ENCODE results near the gene SMAD1. TPM values are rescaled to one million over a fixed set of nuclear protein-coding genes. Genes with fewer than 3 reads are reported as not detected.

SMAD1 gene
- under 1 TPM; 0.57 to 0.79 TPM for total RNA-seq

- no peaks in the 10 kb centered on the region for H3K9me3 Mint-ChIP-seq
- intact Hi-C loops (cut with micrococcal nuclease): loop anchor here (5.0 to 10.0 kb wide), 3 partner anchors 249 to 384 kb away; partner anchors contain the start of genes ABCE1 and ANAPC10
These were observed at the start of gene SMAD1 for GRCh38 chr4:145481164-145481941. Gene SMAD1, plus strand, starts transcription at chr4:145481853. Its CDS starts 32,761 bp downstream, at chr4:145514614.

GRCh38 chr4:145433684-145434083 lies 48.0 kb upstream of the SMAD1 start:
- CTCF ChIA-PET: no interaction called here
- peaks cover 2% of the 10 kb centered on the region for H3K9me3 Mint-ChIP-seq
- no peaks in the 10 kb centered on the region for H3K4me1 Mint-ChIP-seq (ENCODE audit: low read depth)
- no peak for DNase-seq
- H3K27me3 Mint-ChIP-seq (ENCODE audit: low read depth): peaks cover 14% of the 10 kb centered on the region
- intact Hi-C loops (cut with micrococcal nuclease): no loop called here
- no peak overlapping the region for H3K27ac Mint-ChIP-seq
- no peaks in the 10 kb centered on the region for H3K36me3 Mint-ChIP-seq (ENCODE audit: low read depth)
- no peak overlapping the region for H3K4me3 Mint-ChIP-seq

More at GRCh38 chr4:145481164-145481941, at the start of gene SMAD1:
- Mint-ChIP-seq H3K4me1 (ENCODE audit: low read depth) (peaks cover 5% of the 10 kb centered on the region), H3K4me3 (peak within 1 kb of the TSS; percentile 73), H3K27ac (no peak within 1 kb of the TSS), H3K27me3 (ENCODE audit: low read depth) (peaks cover 31% of the 10 kb centered on the region), H3K36me3 (ENCODE audit: low read depth) (no peaks in the 10 kb centered on the region)
- CTCF ChIA-PET: no interaction called here
- DNase-seq: peak; percentile 29

GRCh38 chr4:145435646-145436045 lies 46.0 kb upstream of the SMAD1 start:
- no peaks in the 10 kb centered on the region for H3K36me3 Mint-ChIP-seq (ENCODE audit: low read depth)

GRCh38 chr4:145436114-145436513 lies 45.5 kb upstream of the SMAD1 start:
- H3K27ac Mint-ChIP-seq: no peak overlapping the region
- H3K4me1 Mint-ChIP-seq (ENCODE audit: low read depth): no peaks in the 10 kb centered on the region
- no peak for DNase-seq
- peaks cover 14% of the 10 kb centered on the region for H3K27me3 Mint-ChIP-seq (ENCODE audit: low read depth)
- no peaks in the 10 kb centered on the region for H3K36me3 Mint-ChIP-seq (ENCODE audit: low read depth)
- no peak overlapping the region for H3K4me3 Mint-ChIP-seq
- peaks cover 2% of the 10 kb centered on the region for H3K9me3 Mint-ChIP-seq
- CTCF ChIA-PET: no interaction called here
- intact Hi-C loops (cut with micrococcal nuclease): no loop called here

More at GRCh38 chr4:145435646-145436045, 46.0 kb upstream of the SMAD1 start:
- no peak overlapping the region for H3K27ac Mint-ChIP-seq
- DNase-seq: no peak
- H3K27me3 Mint-ChIP-seq (ENCODE audit: low read depth): peaks cover 14% of the 10 kb centered on the region
- peaks cover 2% of the 10 kb centered on the region for H3K9me3 Mint-ChIP-seq
- no peak overlapping the region for H3K4me3 Mint-ChIP-seq
- intact Hi-C loops (cut with micrococcal nuclease): no loop called here
- CTCF ChIA-PET: no interaction called here
- no peaks in the 10 kb centered on the region for H3K4me1 Mint-ChIP-seq (ENCODE audit: low read depth)

GRCh38 chr4:145436796-145437195 lies 44.9 kb upstream of the SMAD1 start:
- intact Hi-C loops (cut with micrococcal nuclease): no loop called here
- Mint-ChIP-seq H3K9me3 (peaks cover 2% of the 10 kb centered on the region), H3K4me1 (ENCODE audit: low read depth) (no peaks in the 10 kb centered on the region), H3K36me3 (ENCODE audit: low read depth) (no peaks in the 10 kb centered on the region), H3K27me3 (ENCODE audit: low read depth) (peaks cover 14% of the 10 kb centered on the region), H3K4me3 (no peak overlapping the region), H3K27ac (no peak overlapping the region)
- CTCF ChIA-PET: no interaction called here
- DNase-seq: no peak

- H3K27me3 Mint-ChIP-seq (ENCODE audit: low read depth): peaks cover 19% of the 10 kb centered on the region
- H3K4me1 Mint-ChIP-seq (ENCODE audit: low read depth): no peaks in the 10 kb centered on the region
- CTCF ChIA-PET: no interaction called here
- peaks cover 2% of the 10 kb centered on the region for H3K9me3 Mint-ChIP-seq
- no peak for DNase-seq
- no peaks in the 10 kb centered on the region for H3K36me3 Mint-ChIP-seq (ENCODE audit: low read depth)
- no peak overlapping the region for H3K4me3 Mint-ChIP-seq
- intact Hi-C loops (cut with micrococcal nuclease): no loop called here
- no peak overlapping the region for H3K27ac Mint-ChIP-seq
These were observed 44.2 kb upstream of the SMAD1 start for GRCh38 chr4:145437466-145437865.

- H3K36me3 Mint-ChIP-seq (ENCODE audit: low read depth): no peaks in the 10 kb centered on the region
- CTCF ChIA-PET: no interaction called here
- intact Hi-C loops (cut with micrococcal nuclease): no loop called here
- H3K27ac Mint-ChIP-seq: no peak overlapping the region
- H3K27me3 Mint-ChIP-seq (ENCODE audit: low read depth): peaks cover 17% of the 10 kb centered on the region
- no peaks in the 10 kb centered on the region for H3K4me1 Mint-ChIP-seq (ENCODE audit: low read depth)
- H3K4me3 Mint-ChIP-seq: no peak overlapping the region
- peaks cover 2% of the 10 kb centered on the region for H3K9me3 Mint-ChIP-seq
- no peak for DNase-seq
These were observed 43.4 kb upstream of the SMAD1 start for GRCh38 chr4:145438298-145438697.

- Mint-ChIP-seq H3K27ac (no peak overlapping the region), H3K9me3 (peaks cover 1% of the 10 kb centered on the region), H3K36me3 (ENCODE audit: low read depth) (no peaks in the 10 kb centered on the region), H3K27me3 (ENCODE audit: low read depth) (peaks cover 17% of the 10 kb centered on the region), H3K4me3 (no peak overlapping the region), H3K4me1 (ENCODE audit: low read depth) (no peaks in the 10 kb centered on the region)
- CTCF ChIA-PET: no interaction called here
- DNase-seq: no peak
- intact Hi-C loops (cut with micrococcal nuclease): no loop called here
These were observed 41.2 kb upstream of the SMAD1 start for GRCh38 chr4:145440292-145441007.

- no peak overlapping the region for H3K4me3 Mint-ChIP-seq
- peaks cover 3% of the 10 kb centered on the region for H3K9me3 Mint-ChIP-seq
- no peaks in the 10 kb centered on the region for H3K36me3 Mint-ChIP-seq (ENCODE audit: low read depth)
- CTCF ChIA-PET: interaction anchor here (0.6 to 0.9 kb wide), 2 partner anchors 51 to 178 kb away, joined by 3 read pairs; no protein-coding TSS in a partner anchor
- H3K27me3 Mint-ChIP-seq (ENCODE audit: low read depth): peaks cover 5% of the 10 kb centered on the region
- DNase-seq: no peak
- no peak overlapping the region for H3K27ac Mint-ChIP-seq
- H3K4me1 Mint-ChIP-seq (ENCODE audit: low read depth): no peaks in the 10 kb centered on the region
- intact Hi-C loops (cut with micrococcal nuclease): no loop called here
These were observed 35.5 kb upstream of the SMAD1 start for GRCh38 chr4:145446184-145446583.

GRCh38 chr4:145451895-145452294 lies 29.8 kb upstream of the SMAD1 start:
- H3K27ac Mint-ChIP-seq: no peak overlapping the region
- intact Hi-C loops (cut with micrococcal nuclease): no loop called here
- no peaks in the 10 kb centered on the region for H3K36me3 Mint-ChIP-seq (ENCODE audit: low read depth)
- no peak for DNase-seq
- CTCF ChIA-PET: no interaction called here
- H3K4me1 Mint-ChIP-seq (ENCODE audit: low read depth): no peaks in the 10 kb centered on the region
- H3K27me3 Mint-ChIP-seq (ENCODE audit: low read depth): peaks cover 9% of the 10 kb centered on the region
- H3K4me3 Mint-ChIP-seq: no peak overlapping the region
- H3K9me3 Mint-ChIP-seq: no peaks in the 10 kb centered on the region

GRCh38 chr4:145452447-145453162 lies 29.0 kb upstream of the SMAD1 start:
- intact Hi-C loops (cut with micrococcal nuclease): no loop called here
- no peaks in the 10 kb centered on the region for H3K36me3 Mint-ChIP-seq (ENCODE audit: low read depth)
- CTCF ChIA-PET: no interaction called here
- H3K27me3 Mint-ChIP-seq (ENCODE audit: low read depth): peaks cover 9% of the 10 kb centered on the region
- H3K27ac Mint-ChIP-seq: no peak overlapping the region
- peaks cover 3% of the 10 kb centered on the region for H3K9me3 Mint-ChIP-seq
- H3K4me3 Mint-ChIP-seq: no peak overlapping the region
- H3K4me1 Mint-ChIP-seq (ENCODE audit: low read depth): no peaks in the 10 kb centered on the region
- DNase-seq: no peak

- Mint-ChIP-seq H3K4me1 (ENCODE audit: low read depth) (no peaks in the 10 kb centered on the region), H3K27ac (no peak overlapping the region), H3K27me3 (ENCODE audit: low read depth) (peaks cover 12% of the 10 kb centered on the region), H3K36me3 (ENCODE audit: low read depth) (no peaks in the 10 kb centered on the region), H3K9me3 (peaks cover 3% of the 10 kb centered on the region), H3K4me3 (no peak overlapping the region)
- intact Hi-C loops (cut with micrococcal nuclease): no loop called here
- DNase-seq: no peak
- CTCF ChIA-PET: no interaction called here
These were observed 28.5 kb upstream of the SMAD1 start for GRCh38 chr4:145453163-145453520.
